A172 (cell line): ENCODE data around the gene CREBRF. TPM values are rescaled to one million over a fixed set of nuclear protein-coding genes. Genes with fewer than 3 reads are reported as not detected.
"Not testable (repeated sequence)": the region's sequence is repeated elsewhere in the genome, so short reads cannot be mapped to it uniquely, and the experiment has no call there.

Experiments used
- DNase-seq: peaks from one replicate; pipeline ENCODE4 v3.0.0-alpha.2; 2015; ENCODE audit warnings: low spot score
- total RNA-seq: library from RNA; depleted of rRNA; stranded (reverse); fragments of >200 nt; shearing (Covaris generic); gene quantifications from 2 replicates; pipeline ENCODE4 v1.2.3, GENCODE V29; 2014

CREBRF gene
- total RNA-seq, 1 experiment from 2014 or later: 7.1 TPM

DNA sequence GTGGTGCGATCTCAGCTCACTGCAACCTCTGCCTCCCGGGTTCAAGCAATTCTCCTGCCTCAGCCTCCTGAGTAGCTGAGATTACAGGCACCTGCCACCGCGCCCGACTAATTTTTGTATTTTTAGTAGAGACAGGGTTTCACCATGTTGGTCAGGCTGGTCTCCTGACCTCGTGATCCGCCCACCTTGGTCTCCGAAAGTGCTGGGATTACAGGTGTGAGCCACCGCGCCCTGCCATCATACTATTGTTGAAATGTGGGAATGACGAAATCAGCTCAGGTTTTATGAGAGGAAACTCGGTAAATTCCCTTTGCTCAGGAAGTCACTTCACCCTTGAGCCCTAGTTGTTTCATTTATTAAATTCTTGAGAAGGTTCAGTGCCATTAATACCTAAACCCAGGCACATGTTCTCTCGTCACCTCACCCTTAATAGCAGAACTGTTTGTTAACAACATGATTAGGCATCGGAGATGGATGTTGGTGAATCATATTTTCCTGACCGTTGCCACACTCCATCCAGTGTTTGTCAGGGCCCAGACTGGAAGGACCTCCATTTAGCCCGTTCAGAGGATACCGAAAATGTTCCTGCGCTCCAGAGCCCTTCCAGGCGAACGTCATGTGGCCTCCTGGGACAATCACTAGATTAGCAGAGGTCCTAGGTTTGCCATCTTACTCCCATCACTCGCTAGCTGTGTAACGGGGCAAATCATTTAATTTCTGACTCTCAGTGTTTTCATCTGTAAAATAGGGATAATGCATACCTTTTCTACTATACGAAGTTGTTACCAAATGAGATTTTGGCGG lies 20.0 kb upstream of the CREBRF start:
- no peak for DNase-seq

DNA sequence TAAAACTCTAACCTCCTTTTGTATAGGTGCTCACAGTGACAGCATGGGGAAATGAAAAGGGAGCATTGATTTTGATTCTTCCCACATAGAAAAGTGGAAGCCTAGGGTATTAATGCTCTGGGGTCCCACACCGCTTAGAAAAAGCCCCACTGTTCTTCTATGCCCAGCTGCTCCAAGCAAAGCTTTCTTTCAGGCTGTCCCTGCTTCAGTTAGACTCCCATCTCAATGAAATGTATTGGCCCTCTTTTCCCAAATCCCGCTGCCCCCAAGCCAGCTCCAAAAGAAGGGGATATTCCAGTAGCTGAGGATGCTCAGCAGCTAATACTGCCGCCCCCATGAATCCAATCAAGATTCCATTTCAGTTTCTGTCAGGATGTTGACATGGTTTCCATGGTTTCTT lies 17.0 kb upstream of the CREBRF start:
- no peak for DNase-seq

DNA sequence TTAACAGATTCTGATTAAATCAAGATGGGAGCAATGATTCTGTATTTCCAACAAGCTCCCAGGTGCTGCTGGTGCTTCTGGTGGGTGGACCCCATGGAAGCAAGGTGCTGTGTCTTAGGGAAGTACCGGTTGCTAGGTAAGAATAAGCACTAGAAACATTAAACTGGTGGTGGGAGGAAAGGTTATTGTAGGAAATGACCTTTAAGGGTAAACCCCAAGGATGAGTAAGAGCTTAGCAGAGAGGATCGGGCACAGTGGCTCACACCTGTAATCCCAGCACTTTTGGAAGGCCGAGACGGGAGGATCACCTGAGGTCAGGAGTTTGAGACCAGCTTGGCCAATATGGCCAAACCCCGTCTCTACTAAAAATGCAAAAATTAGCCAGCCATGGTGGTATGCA lies 16.2 kb upstream of the CREBRF start:
- no peak for DNase-seq

DNA sequence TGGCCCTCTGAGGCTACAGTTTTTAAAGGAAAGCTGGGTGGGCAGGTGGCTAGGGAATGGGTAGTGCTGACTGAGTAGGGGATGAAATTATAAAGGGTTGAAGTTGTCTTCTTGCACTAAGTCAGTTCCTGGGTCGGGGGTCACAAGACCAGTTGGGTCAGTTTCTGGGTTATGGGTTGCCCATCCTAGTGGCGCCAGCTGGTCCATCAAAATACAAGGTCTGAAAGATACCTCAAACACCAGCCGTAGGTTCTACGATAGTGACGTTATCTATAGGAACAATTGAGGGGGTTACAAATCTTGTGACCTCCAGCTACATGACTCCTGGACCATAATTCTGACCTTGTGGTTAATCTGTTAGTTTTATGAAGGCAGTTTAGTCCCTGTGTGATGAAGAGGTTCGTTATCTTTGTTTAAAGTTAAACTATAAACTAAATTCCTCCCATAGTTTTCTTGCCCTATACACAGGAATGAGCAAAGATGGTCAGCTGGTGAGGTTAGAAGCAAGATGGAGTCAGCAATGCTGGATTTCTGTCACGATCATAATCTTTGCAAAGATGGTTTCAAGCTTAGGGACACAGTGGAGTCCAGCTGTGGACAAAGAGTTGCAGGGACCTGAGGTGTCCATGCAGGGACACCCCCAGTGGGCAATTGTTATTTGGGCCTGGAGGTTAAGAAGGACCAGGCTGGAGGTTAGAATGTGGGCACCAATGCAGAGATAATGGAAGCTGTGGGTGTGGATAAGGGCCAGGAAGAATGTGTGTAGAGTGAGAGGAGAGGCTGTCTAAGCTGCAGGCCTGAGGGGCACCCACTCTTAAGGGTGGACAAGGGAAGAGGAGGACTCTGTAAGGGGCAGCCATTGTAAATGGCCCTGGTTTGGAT lies 14.0 kb upstream of the CREBRF start:
- DNase-seq: peak; percentile 42

DNA sequence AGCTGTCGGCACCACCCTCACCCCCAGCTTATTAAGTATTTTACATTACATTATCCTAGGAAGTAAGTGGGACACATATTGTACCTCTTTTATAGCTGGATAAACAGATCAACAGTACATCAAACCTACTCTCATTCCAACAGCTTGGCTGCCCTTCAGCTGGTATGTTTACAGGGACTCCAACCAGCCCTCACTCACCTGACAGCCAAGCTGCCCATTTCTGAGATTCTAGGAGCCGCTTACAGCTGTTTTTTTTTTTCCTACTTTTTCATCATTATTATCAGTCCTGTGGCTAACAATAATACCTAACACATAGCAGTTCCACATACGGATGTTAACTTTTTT lies 13.4 kb upstream of the CREBRF start:
- DNase-seq: no peak

DNA sequence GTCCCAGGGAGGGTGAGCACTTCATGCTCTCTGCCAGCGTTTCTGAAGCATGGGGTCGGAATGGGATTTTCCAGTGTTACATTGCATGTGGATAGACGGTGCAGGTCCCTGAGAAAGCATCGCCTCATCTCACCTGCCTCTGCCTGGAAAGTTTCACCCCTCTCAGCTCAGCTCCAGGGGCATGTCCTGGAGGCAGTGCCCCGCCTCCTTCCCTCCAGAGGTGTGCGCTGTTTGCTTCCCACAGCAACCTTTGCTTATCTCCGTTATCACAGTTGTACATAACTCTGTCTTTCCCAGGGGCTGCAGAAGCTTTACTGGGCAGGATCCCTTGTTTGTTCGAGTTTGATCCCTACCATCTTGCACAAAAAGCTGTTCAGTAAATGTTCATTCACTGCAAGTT lies 10.7 kb upstream of the CREBRF start:
- DNase-seq: no peak

DNA sequence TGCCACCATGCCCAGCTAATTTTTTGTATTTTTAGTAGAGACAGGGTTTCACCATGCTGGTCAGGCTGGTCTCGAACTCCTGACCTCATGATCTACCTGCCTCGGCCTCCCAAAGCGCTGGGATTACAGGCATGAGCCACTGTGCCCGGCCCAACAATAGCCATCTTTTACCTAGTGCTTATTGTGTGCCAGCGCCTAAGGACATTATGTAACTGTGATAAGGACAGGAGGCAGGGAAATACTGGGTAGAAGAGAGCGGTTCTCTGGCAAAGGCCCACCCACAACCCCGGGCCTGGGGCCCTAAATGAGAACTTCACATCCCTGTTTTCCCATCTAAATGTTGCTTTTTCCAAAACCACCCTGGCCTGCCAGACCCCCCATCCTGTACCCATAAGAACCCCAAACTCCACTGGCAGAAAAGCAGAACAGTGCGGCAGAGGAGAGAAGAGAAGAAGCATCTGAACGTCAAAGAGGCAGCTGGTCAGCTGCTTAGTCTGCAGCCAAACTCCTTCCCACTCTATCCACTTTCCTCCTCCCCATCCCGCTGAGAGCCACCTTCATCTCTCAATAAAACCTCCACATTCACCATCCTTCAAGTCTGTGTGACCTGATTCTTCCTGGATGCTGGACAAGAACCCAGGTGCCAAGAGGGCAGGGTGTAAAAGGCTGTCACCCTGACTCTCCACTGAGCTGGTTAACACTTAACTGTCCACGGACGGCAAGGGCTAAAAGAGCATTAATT lies 8.9 kb upstream of the CREBRF start:
- DNase-seq: not testable (repeated sequence)

DNA sequence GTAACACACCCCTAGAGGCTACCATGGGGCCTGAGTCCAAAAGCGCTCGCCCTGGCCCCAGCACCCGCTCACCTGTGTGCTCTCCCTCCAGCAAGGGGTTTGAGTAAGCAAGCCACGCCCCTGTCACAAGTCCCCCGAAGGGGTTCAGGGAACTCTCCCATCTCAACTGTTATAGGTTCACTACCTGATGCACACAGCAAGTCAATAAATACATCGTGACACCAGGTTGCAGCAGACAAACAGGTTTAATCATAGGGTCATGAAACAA lies 8.4 kb upstream of the CREBRF start:
- no peak for DNase-seq

DNA sequence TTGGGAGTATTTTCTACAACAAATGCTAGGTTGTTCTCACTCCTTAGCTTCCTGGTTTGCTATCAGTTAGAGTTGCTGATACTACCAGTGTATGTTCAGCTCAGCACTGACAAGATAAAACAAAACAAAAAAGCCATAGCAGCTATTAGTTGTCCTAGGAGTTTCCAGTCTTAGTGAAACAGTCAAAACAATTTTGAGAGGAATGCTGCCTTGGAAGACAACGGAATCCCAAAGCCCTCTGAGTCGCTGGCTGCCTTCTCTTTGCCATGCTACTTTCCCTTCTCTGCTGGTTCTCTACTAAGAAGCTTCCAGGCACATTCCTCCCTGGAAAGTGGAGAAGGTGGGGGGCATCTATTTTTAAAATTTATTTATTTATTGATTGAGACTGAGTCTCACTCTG lies 5.4 kb upstream of the CREBRF start:
- DNase-seq: no peak

DNA sequence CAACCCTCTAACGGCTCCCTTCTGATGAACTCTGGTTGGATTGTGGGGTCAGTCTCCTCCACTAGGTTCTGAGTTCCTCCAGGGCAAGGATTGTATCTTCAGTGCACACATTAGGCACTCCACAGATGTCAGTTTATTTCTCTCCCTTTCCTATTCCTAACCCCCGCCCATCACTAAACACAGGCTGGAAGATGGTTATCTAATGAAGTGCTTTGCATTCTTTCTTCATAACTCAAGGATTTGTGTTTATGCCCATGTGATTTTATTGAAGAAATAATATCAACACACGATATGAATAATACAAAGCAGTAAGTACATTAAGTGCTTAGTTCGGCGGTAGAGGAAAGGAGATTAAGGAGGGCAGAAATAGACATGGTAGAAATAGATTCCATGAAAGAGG lies 4.4 kb upstream of the CREBRF start:
- no peak for DNase-seq

DNA sequence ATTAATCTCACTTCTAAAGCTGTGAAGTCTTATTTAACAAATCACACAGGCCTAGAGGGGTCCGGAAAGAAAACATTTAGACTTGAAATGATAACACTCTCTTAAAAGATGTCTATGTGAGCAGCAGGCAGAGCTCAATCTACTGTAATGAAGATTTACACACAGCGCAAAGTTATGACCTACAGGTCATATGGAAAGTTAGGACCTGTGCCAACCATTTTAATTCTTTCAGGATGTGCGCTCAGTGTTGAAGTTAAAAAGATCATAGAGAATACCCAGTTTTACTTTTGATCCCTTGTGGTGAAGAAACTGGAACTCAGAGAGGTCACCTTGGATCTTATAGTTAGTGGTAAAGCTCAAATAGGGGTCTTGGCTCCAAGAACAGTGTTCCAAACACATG lies 3.1 kb upstream of the CREBRF start:
- no peak for DNase-seq

DNA sequence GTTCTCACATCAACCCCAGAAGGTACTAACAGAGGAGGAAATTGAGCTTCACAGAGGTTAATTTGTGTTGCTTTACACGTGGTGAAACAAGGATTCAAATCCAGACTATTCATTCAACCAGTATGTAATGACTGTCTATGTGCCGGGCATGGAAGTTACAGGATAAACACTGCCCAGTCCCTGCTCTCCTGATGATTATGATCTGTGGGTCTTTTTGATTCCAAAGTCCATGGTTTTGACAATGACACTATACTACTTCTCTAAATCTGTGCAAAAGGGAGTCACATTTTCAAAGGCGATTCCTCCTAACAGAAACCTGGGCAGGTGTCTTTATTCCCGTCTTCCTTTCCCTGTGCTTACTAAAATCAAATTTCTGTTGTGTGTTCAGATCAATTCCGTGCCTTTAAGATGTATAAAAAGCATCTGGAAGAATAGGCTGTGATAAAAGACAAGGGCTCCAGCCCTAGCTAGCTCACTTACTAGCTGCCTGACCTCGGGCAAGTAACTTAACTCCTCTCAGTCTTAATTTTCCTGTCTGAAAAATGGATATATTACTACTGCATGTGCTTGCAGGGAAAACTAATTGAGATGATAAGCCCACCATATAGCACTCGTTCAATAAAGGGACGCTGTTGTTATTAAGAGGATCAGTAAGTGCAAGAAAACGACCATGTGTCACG lies 970 bp upstream of the CREBRF start:
- no peak for DNase-seq

DNA sequence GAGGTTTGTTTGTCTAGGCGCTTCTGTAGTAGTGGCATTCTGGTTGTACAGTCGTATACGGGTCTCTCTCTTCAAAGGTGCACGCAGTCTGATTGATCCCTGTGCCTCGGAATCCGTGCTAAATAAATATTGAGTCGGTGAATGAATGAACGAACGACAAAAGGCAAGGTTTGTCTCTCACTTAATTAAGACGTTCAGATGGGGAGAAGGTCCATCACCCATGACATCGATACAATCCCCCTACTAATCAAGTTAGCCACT lies 500 bp upstream of the CREBRF start:
- DNase-seq: peak; percentile 7

DNA sequence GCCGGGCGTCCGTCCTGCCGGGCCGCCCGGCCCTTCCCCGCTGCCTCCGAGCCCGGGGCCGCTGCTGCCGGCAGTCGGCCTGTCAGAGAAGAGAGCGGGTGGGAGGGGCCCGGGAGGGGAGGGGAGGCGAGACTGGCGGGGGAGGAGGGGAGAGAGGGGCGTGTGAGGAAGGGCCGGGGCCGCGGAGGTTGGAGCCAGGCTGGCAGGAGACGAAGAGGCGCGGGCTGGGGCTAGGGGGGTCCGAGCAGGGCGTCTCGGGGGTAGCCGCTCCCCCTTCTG lies 570 bp downstream of the CREBRF start:
- no peak for DNase-seq

DNA sequence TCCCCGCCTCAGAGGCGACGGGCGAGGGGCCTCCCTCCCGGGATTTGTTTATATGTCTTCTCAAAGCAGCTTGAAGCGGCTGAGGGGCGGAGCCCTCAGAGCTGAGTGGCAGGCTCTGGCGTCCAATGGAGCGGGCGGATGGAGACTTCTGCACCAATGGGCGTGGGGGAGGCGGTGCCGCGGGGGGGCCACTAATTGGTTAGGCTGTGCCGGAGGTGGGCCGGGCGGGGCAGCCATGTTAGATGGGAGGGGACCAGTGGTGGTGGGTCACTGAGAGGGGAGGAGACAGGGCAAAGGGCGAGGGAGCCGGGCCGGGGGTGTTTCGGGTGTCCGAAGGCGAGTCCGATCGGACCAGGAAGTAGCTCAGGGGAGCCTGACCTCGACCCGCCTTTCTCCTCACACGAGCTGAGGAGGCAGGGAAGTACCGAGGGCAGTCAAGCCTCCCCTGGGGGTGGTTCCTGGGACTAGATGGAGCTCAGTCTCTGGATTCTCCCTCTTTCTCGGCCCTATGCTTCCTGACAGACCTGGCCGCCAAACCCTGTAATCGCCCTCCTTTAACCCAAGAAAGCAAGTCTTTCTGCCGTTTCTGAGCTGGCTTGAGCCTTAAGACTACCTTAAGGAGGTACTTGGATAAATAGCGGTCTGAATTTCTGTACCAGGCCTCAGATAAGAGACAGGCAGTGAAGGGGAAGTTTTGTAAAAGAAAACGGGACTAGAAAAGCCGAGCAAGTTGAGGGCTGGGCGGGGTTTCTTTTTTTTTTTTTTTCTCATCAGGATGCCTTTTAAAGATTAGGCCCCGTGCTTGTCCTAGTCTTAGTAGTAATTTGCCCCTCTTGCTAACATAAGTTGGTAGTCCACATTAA lies 1.1 kb downstream of the CREBRF start:
- peak; percentile 98 for DNase-seq

DNA sequence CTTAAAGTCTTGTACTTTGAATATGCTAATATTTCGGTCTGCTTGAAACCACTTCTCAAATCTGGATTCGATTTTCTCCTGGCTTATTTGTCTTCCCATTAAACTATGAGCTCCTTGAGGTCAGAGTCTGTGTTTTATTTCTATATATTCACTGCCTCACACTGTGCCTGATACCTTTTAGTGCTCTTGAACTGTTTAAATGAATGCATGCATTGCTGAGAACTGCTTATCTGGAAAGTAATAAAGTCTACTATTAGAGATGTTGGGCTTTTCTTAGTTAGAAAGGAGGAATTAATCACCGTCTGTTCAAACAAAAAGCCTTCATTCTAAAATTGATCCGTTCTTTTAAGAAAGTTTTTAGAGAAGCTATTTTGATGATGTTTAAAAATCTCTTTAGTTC lies 6.0 kb downstream of the CREBRF start:
- DNase-seq: no peak

DNA sequence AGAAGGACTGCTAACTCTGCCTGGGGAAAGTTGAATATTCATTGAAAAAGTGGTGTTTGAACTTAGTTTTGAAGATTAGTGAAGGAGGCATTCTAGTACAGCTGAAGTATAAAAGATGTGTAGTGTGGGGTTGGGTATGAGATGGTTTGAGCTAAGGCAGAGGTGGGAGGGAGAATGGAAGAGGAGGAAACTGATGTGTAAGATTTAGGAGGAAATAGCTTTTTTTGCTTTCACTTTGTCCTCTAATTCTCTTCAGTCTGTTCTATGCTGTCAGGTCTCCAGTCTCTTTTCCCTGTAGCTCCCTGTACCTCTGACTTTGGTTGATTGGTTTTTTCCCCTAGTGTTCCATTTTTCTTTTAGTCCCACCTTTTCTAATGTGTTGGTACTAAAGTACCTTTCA lies 9.0 kb downstream of the CREBRF start:
- DNase-seq: no peak

DNA sequence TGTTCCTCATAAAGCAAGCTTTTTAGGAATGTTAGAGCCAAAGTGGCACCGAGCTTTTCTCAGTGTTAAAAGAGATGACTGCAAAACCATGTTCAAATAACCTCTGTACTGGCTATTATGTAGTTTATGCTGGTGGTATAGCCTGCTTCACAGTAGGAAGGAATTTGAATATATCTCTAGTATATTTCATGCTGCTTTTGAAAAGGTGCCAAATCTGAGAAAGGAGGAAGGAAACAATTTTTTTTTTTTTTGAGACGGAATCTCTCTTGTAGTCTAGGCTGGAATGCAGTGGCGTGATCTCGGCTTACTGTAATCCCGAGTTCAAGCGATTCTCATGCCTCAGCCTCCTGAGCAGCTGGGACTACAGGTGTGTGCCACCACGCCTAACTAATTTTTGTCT lies 13.5 kb downstream of the CREBRF start:
- DNase-seq: no peak

DNA sequence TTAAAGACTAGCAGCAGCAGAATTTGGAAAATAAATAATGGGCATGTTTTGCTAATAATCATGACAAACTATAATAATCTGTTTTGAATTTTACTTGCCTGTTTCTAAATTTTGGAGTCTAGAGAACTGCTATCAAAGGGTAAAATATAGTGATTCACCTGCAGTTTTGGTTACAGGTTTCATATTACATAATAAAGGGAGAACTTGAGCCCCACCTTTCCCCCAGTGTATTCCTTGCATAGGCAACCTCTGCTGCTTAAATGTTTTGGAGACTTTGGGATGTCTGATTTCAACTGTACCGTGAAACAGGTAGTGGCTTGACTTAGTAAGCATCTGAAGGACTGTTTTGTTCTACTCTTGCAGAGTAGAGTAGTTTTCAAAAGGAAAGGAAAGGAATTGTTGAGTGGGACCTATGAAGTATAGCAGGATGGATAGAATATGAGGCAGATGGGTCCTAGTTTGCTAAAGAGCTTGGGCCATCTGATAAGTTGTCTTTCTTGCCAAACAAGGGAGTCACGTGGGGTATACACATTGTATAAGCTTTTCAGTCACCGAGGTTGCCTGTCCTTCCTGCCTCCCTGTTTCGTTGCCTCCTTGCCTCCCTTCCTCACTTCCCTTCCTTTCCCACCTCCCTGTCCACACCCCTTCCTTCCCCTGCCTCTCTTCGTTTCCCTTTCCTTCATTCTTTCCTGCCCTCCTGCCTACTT lies 19.1 kb downstream of the CREBRF start:
- DNase-seq: no peak

DNA sequence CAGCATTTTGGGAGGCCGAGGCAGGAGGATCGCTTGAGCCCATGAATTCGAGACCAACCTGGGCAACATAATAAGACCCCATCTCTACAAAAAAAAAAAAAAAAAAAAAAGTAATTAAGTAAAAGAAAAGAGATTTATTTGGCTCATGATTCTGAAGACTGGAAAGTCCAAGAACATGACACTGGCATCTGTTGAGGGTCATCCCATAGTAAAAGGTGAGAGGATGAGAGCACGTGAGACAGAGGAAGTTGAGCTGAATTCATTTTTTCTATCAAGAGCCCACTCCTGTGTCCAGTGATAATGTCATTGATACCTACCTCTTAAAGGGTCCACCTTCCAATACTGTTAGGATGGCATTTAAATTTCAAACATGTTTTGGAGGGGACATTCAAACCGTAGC lies 19.8 kb downstream of the CREBRF start:
- DNase-seq: no peak

DNA sequence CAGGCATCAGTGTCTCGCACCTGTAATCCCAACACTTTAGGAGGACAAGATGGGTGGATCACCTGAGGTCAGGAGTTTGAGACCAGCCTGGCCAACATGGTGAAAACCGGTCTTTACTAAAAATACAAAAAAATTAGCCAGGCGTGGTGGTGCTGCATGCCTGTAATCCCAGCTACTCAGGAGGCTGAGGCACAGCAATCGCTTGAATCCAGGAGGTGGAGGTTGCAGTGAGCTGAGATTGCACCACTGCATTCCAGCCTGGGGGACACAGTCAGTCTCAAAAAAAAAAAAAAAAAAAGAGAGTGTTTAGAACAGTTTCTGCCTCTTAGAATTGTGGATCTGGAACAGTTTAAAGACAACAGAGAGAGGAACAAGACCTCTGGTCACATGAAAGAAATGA lies 20.3 kb downstream of the CREBRF start:
- not testable (repeated sequence) for DNase-seq
